IPS-18c (cell line): ENCODE measurements around the gene PRPF4.
"Not testable (repeated sequence)": the region's sequence is repeated elsewhere in the genome, so short reads cannot be mapped to it uniquely, and the experiment has no call there.

Experiments used
- H3K4me3 ChIP-seq: 2 replicates; pipeline ENCODE4 v1.7.0; 2013; ENCODE audit warnings: low read depth, mild to moderate bottlenecking, low read length, moderate library complexity; ENCODE audit not compliant: insufficient read depth
- H3K9me3 ChIP-seq: one replicate; pipeline ENCODE4 v1.6.1; 2013; ENCODE audit warnings: mild to moderate bottlenecking, low read length, moderate library complexity; ENCODE audit not compliant: control insufficient read depth, insufficient read depth

PRPF4 gene

DNA sequence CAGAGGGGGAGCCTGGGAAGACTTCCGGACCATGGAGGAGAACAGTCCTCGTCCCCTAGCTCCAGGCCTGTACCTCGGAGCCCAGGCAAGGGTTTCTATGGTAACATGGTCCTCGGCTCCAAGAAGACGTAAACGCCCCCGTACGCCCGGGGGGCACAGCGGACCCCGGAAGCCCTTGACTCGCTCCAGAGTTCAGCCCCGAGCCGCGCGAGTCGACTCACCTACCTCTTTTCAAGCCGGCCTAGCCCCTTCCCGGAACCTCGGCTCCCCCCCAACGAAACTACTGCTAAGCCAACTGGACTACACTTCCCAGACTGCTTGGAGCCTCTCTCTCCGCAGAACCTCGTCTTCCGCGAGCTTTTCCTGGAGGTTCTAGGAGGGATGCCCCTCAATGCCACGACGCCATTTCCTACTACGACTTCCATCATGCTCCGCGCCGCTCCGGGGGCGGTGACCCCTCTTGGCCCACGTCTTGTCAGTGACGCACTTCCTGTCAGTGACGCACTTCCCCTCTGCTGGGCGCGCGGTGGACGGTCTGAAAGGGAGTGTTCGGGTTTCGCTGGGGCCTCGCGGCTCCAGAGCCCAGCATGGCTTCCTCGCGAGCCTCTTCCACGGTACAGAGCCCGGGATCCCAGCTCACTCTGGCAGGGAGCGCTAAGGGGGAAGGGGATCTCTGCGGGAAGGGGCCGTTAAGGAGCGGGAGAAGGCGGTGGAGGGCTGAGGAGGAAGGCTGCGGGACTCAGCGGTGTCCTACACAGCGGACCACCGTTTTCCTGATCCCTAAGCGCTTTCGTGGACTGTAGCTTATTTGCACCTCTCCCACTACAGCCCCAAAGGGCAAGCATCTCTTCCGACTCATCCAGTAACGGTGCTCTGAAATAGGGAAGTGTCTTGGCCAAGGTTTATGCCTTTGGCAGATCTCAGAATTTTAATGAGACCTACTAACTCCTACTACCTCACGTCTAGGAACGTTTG lies at the start of gene PRPF4, which contains the start of gene CDC26:
Gene PRPF4 (plus strand): TSS at position 502 of the 975 bp plus-strand sequence. CDS start 86 bp downstream, at position 588.
Gene CDC26 (minus strand): TSS at position 416 of the 975 bp plus-strand sequence. CDS start 3,065 bp downstream, outside the sequence.
- H3K9me3 ChIP-seq, result no peaks in the 10 kb centered on the region
- H3K4me3 ChIP-seq, result peak within 1 kb of the TSS; percentile 97

DNA sequence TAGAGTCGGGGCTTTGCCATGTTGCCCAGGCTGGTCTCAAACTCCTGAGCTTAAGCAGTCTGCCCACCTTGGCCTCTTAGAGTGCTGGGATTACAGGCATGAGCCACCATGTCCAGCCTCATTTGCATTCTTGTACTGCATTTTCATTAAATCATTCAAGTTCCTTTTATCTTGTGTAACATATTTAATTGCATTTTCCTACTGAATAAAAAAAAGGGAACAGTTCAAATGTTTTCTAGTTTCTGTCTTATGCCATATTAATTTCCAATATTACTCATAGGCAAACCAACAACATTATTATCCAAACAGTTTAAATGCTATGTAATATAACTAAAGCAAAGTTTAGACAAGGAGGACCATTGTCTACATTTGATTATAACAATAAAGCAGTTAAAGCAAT lies 48.0 kb upstream of the PRPF4 start:
- Histone ChIP-seq H3K9me3 (no peaks in the 10 kb centered on the region), H3K4me3 (no peak overlapping the region)

DNA sequence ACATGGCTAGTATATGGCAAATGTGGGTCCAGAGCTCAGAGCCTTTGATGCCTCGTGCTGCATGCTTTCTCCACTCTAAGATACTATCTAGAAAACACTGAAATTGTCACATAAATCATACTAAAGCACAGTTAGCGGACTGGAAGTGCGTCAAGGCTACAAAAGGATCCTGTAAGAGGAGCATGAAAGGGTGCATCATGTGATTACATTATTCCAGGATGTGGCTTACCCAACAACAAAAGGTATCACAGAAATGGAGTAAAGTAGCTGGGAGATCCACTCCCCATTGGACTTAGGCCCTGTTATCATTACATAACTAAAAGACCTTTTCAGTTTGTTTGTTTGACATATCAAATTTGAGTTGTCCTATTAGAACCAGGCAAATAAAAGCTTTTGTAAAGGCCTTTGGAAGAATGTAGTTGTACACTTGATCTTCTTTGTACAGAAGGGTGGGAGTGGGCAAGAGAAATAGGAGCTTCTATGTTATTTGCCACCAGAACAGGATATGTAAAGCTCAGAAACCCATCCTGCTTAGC lies 47.3 kb upstream of the PRPF4 start:
- no peak overlapping the region for H3K4me3 ChIP-seq
- no peaks in the 10 kb centered on the region for H3K9me3 ChIP-seq

DNA sequence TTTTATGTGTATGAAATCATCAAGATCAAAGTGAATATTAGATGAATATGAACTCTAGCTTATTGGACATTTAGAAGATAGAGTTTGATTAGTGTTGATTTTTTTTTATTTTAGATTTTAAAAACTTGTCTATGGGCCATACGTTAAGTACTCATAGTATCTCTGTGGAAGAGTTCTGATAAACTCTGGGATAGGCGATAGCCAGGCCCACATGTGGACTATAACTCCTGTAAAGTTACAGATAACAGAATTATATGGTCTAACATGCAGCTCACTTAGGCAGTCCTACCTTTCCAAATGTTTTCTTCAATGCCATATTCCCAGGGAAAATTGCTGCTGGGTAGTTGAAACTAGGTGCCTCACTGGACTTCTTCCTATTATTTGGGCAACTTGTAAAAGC lies 43.8 kb upstream of the PRPF4 start:
- Histone ChIP-seq H3K9me3 (no peaks in the 10 kb centered on the region), H3K4me3 (no peak overlapping the region)

DNA sequence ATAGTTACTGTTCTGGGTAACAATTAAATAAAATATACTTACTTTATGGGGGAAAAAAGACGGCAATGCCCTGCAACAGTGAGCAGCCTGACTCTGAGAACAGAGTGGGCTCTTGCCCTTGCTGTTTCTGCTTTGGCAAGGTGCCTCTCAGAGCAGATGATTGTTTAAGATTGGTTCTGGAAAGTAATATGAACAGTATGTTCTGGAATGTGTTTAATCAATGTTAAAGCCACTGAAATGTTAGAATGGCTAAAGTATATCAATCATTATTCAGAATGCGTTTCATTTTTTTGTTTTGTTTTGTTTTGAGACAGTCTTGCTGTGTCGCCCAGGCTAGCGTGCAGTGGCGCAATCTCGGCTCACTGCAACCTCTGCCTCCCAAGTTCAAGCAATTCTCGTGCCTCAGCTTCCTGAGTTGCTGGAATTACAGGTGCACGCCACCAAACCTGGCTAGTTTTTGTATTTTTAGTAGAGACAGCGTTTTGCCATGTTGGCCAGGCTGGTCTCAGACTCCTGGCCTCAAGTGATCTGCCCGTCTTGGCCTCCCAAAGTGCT lies 39.7 kb upstream of the PRPF4 start:
- H3K9me3 ChIP-seq, result not testable (repeated sequence)

DNA sequence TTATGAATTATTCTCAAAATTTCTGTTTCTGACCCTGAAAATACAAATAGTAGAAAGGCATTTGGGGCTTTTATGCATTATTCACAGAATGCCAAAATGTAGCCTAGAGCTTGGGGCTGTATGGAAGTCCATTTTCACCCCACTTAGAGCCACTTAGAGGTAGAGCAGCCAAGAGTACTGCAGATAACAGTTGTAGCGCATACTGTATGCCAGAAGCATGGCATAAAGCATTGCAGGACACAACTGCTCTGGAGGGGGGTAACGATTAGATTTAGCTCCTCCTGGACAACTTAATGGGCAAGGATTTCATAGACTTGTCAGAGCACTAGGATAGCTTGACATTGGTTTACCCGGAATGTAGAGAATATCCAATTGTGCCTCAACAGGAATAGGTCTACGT lies 38.4 kb upstream of the PRPF4 start:
- Histone ChIP-seq H3K4me3 (no peak overlapping the region), H3K9me3 (no peaks in the 10 kb centered on the region)

More for the DNA sequence above, 39.7 kb upstream of the PRPF4 start:
- H3K4me3 ChIP-seq, result not testable (repeated sequence)

DNA sequence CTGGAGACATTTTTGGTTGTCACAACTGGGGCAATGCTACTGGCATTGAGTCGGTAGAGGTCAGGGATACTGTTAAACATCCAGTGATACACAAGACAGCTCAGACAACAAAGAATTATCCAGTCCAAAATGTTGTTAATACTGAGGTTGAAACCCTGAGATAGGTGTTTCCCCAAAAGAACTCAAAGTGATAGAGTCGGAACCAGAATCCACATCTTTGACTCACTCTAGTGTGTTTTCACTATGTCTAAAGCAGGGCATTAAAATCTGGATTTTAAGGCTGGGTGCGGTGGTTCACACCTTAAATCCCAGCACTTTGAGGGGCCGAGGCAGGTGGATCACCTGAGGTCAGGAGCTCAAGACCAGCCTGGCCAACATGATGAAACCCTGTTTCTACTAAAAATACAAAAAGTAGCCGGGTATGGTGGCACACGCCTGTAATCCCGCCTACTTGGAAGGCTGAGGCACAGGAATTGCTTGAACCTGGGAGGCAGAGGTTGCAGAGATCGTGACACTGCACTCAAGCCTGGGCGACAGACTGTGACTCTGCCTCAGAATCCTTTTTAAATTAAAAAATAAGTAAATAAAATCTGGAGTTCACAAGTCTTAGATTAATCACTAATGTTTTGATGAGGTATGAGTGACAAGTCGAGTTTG lies 37.1 kb upstream of the PRPF4 start:
- Histone ChIP-seq H3K9me3 (no peaks in the 10 kb centered on the region), H3K4me3 (no peak overlapping the region)

DNA sequence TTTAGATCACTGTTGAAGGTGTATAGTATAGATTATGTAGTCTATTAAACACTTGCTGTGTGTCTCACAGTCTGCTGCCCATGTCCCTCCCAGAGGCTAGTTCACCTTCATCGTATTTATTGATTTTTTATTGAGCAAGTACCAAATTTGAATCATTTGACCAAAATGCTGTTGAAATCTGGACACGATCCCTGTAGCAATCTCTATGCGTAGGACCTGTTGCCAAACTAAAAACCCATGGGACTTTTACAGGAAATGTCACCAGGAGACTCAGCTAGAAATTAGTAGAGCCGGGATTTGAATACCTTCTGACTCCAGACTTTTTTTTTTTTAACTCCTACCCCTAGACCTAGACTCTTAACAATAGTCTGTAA lies 36.6 kb upstream of the PRPF4 start:
- Histone ChIP-seq H3K9me3 (no peaks in the 10 kb centered on the region), H3K4me3 (no peak overlapping the region)

DNA sequence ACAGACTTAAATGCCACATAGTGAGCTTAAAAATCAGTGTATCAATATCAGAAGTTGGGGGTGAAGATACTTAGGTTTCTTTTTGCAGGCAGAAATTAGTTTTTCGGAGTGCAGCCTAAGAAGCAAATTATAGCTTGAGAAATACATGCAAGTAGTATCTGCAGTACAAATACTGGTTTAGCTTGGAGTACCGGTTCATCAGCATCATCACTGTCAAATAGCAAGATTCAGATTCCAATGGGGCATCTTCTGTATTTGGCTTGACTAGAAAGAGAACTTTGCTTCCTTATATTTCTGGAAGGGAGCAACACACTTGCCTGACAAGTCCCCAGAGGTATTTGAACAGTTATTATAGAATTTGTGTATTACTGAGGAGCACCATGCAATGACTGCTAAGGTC lies 34.3 kb upstream of the PRPF4 start:
- Histone ChIP-seq H3K4me3 (no peak overlapping the region), H3K9me3 (no peaks in the 10 kb centered on the region)

DNA sequence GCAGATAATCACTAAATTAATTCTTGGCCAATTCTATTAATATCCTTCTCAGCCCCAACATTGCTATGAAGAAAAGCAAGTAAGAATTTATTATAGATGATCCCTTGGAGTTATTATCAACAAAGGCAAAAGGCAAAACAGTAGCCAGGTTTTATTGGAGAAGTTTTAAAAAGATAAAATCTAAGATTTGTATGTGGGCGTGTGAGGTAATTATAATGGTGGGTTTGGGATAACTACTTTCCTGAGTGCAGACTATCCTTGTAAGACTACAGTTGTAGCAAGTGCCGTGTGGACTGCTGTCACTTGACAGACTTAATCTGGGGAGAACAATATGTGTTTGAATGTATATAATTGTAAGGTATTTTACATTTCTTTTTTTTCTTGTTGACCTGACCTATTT lies 30.9 kb upstream of the PRPF4 start:
- Histone ChIP-seq H3K4me3 (no peak overlapping the region), H3K9me3 (no peaks in the 10 kb centered on the region)

DNA sequence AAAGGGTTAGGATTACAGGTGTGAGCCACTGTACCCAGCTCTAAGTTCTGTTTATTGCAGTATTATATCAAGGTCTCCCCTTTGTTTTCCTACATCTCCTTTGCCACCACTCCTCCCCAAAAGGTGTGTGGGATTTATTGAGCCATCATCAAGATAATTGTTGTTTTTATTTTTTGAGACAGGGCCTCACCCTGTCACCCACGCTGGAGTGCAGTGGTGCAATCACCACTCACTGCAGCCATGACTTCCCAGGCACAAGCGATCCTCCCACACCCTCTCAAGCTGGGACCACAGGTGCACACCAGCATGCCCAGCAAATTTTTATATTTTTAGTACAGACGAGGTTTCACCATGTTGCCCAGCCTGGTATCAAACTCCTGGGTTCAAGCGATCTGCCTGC lies 29.6 kb upstream of the PRPF4 start:
- H3K4me3 ChIP-seq, result no peak overlapping the region
- H3K9me3 ChIP-seq, result no peaks in the 10 kb centered on the region

DNA sequence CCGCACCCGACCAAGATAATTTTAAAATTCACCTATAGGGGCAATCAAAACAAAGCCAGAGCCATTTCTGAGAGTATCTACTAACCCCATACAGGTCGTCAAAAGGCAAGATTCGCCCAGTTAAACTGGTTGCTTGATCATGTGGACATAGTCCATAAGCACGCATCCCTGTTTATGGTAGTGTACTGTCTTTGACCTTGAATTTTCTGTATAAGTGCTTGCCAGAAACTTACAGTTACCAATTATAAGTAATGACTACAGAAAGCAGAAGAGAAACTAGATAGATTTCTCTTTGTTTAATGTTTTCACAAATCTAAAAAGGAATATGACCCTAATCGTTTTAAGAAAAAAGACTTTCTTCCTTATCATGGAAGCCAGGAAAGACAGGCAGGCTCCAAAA lies 28.5 kb upstream of the PRPF4 start:
- H3K4me3 ChIP-seq, result no peak overlapping the region
- H3K9me3 ChIP-seq, result no peaks in the 10 kb centered on the region

DNA sequence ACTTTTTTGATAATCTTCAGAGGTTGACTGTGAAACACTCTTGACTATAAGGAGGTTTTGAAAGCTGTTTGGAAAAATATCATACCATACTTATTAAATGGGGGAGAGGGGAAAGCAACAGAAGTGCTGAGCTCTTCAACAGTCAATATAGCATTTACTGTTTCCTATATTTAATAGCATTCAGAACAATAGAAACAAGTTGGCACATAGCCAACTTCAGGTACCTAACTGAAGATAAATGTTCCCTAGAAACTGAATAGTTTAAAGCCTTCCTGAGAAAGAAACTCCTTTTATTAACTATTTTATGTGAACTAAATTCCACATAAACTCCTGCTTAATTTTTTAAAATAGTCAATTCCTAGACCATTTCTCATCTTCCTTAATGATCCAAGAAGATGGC lies 27.8 kb upstream of the PRPF4 start:
- Histone ChIP-seq H3K4me3 (no peak overlapping the region), H3K9me3 (no peaks in the 10 kb centered on the region)

DNA sequence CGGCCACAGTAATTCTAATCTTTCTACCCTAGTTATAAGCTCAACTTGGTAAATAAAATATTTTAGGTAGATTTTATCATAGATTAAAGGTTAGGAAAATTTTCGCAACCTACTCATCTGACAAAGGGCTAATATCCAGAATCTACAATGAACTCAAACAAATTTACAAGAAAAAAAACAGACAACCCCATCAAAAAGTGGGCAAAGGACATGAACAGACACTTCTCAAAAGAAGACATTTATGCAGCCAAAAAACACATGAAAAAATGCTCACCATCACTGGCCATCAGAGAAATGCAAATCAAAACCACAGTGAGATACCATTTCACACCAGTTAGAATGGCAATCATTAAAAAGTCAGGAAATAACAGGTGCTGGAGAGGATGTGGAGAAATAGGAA lies 25.8 kb upstream of the PRPF4 start:
- not testable (repeated sequence) for H3K4me3 ChIP-seq, H3K9me3 ChIP-seq

DNA sequence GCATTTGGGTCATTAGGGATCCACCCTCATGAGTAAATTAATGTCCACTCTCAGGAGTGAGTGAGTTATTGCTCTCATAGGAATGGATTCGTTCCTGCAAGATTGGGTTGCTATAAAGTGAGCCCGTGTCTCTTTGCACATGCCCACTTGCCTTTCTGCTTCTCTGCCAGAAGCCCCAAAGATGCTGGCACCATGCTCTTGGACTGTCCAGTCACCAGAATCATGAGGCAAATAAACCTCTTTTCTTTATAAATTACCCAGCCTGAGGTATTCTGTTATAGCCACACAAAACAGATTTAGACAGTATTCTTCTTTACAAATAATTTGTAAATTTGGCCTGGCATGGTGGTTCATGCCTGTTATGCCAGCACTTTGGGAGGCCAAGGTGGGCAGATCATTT lies 24.7 kb upstream of the PRPF4 start:
- Histone ChIP-seq H3K4me3 (no peak overlapping the region), H3K9me3 (no peaks in the 10 kb centered on the region)

DNA sequence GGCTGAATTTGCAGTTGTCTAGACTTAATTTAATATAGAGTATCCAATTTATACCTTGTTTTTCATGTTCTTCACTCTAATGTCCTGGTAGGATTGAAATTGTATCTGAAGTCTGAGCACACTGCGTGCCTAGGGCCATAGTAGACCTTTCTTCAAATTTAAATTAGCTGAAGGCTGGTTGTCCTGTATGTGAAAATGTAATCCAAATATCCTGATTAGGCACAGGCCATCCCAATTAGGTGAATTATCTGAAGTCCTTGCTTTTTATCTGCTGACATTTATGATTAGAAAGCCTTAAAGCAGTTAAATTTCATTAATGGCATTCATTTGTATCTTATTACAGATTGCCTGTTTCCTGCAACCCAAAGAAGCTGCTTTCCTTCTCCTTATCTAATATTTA lies 20.5 kb upstream of the PRPF4 start:
- H3K4me3 ChIP-seq, result no peak overlapping the region

DNA sequence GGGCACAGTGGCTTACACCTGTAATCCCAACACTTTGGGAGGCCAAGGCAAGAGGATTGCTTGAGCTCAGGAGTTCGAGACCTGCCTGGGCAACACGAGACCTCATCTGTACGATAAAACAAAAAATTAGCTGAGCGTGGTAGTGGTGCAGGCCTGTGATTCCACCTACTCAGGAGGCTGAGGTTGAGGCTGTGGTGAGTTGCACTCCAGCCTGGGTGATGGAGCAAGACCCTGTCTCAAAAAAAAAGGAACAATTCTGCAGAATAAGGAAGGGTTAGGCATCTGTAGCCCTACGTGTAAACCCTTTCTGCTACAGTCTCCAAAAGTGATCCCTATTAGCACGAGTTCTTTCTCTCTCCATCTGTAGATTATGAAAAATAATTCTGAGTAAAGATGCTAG lies 20.0 kb upstream of the PRPF4 start:
- no peaks in the 10 kb centered on the region for H3K9me3 ChIP-seq
- no peak overlapping the region for H3K4me3 ChIP-seq

More for the DNA sequence above, 20.5 kb upstream of the PRPF4 start:
- H3K9me3 ChIP-seq, result no peaks in the 10 kb centered on the region

DNA sequence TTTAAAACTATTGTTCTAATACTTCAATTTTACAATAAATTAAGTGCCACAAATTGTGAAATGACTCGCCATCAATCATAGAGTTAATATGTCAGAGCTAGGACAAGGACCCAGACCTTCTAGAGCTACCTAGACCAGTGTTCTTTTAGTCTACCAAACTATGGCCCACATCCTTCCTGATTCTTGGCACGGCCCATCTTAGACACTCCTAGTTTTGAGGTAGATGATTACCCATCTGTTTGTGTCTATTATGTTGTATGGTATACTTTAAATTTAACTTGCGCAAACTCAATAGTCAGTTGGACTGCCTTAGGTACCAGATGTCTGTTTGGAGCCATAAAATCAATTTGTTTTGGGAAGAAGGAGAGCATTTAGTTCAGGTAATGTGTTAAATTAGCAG lies 17.6 kb upstream of the PRPF4 start:
- Histone ChIP-seq H3K9me3 (no peaks in the 10 kb centered on the region), H3K4me3 (no peak overlapping the region)
